Erythroblast (primary cell): Measurements from ENCODE around the gene ZP1.
A peak's percentile ranks its signal among the peaks of the same experiment; 100 is the strongest.

ENCODE experiments used
- DNase-seq, 2 experiments: peaks; one replicate each; lab custom pipeline; 2025; lab: John Stamatoyannopoulos, UW
- GATA1 ChIP-seq: IDR thresholded peaks from 2 replicates; pipeline ENCODE4 v1.6.1; 2011; ENCODE audit warnings: low read depth, mild to moderate bottlenecking, control low read depth, low read length, moderate library complexity
- POLR2A ChIP-seq: IDR thresholded peaks from 2 replicates; pipeline ENCODE4 v1.6.1; 2011; ENCODE audit warnings: mild to moderate bottlenecking, low read length

Gene ZP1

GRCh38 chr11:60851327-60852104 is 15.8 kb upstream of the ZP1 start:
- TF ChIP-seq POLR2A (no peak), GATA1 (no peak)
- DNase-seq, result no peak

- TF ChIP-seq POLR2A (no peak), GATA1 (no peak)
- DNase-seq, result no peak
Measured at GRCh38 chr11:60852117-60852981, 15.0 kb upstream of the ZP1 start.

GRCh38 chr11:60852982-60853950 is 14.1 kb upstream of the ZP1 start:
- no peak for DNase-seq

GRCh38 chr11:60854140-60854846 is 13.0 kb upstream of the ZP1 start:
- no peak for TF ChIP-seq POLR2A
- TF ChIP-seq GATA1, result no peak
- DNase-seq, result peak; percentile 54 to 64

More at GRCh38 chr11:60852982-60853950, 14.1 kb upstream of the ZP1 start:
- no peak for TF ChIP-seq GATA1
- TF ChIP-seq POLR2A, result no peak

GRCh38 chr11:60854847-60855725 is 12.3 kb upstream of the ZP1 start:
- no peak for TF ChIP-seq POLR2A
- no peak for TF ChIP-seq GATA1
- DNase-seq, result no peak

- peak; percentile 63 to 68 for DNase-seq
- TF ChIP-seq POLR2A (no peak), GATA1 (no peak)
Measured at GRCh38 chr11:60855726-60856633, 11.4 kb upstream of the ZP1 start, which contains the start of gene PTGDR2. Gene PTGDR2, minus strand, starts transcription at chr11:60855950. Its CDS starts 2,228 bp downstream, at chr11:60853722.

GRCh38 chr11:60857378-60858232 is 9.7 kb upstream of the ZP1 start:
- peak in 1 of 2 experiments; percentile 18 for DNase-seq

GRCh38 chr11:60858236-60858635 is 9.1 kb upstream of the ZP1 start:
- DNase-seq, result no peak
- no peak for TF ChIP-seq GATA1
- no peak for TF ChIP-seq POLR2A

More at GRCh38 chr11:60857378-60858232, 9.7 kb upstream of the ZP1 start:
- TF ChIP-seq GATA1, result no peak
- TF ChIP-seq POLR2A, result no peak

- TF ChIP-seq POLR2A, result no peak
- no peak for TF ChIP-seq GATA1
- DNase-seq, result no peak
Measured at GRCh38 chr11:60858731-60859464, 8.4 kb upstream of the ZP1 start.
